Fibroblast of skin of right quadriceps (primary cell): ENCODE results near the gene ADCY9.

Experiments used
- DNase-seq: peaks from one replicate; pipeline ENCODE4 v3.0.0-alpha.2; 2013

ADCY9 gene

GRCh38 chr16:3998793-3999478 lies 117.3 kb downstream of the ADCY9 start:
- peak; percentile 42 for DNase-seq

- DNase-seq: no peak
Measured at GRCh38 chr16:3997231-3997841, 118.9 kb downstream of the ADCY9 start.

GRCh38 chr16:3995001-3995400 lies 121.2 kb downstream of the ADCY9 start:
- DNase-seq: no peak

- DNase-seq: no peak
Measured at GRCh38 chr16:3993052-3993785, 123.0 kb downstream of the ADCY9 start.

- no peak for DNase-seq
Measured at GRCh38 chr16:3992297-3993051, 123.8 kb downstream of the ADCY9 start.

GRCh38 chr16:3988824-3989223 lies 127.4 kb downstream of the ADCY9 start:
- DNase-seq: no peak

GRCh38 chr16:3988011-3988410 lies 128.2 kb downstream of the ADCY9 start:
- DNase-seq: no peak

- DNase-seq: no peak
Measured at GRCh38 chr16:3987231-3987630, 129.0 kb downstream of the ADCY9 start.

GRCh38 chr16:3986235-3986544 lies 130.1 kb downstream of the ADCY9 start:
- no peak for DNase-seq

GRCh38 chr16:3984111-3985060 lies 131.9 kb downstream of the ADCY9 start:
- no peak for DNase-seq

GRCh38 chr16:3983081-3983520 lies 133.1 kb downstream of the ADCY9 start:
- peak; percentile 63 for DNase-seq

GRCh38 chr16:3982216-3982615 lies 134.0 kb downstream of the ADCY9 start:
- no peak for DNase-seq

GRCh38 chr16:3980253-3981111 lies 135.8 kb downstream of the ADCY9 start:
- DNase-seq: peak; percentile 91

- no peak for DNase-seq
Measured at GRCh38 chr16:3979518-3979917, 136.7 kb downstream of the ADCY9 start.

GRCh38 chr16:3979070-3979469 lies 137.2 kb downstream of the ADCY9 start:
- DNase-seq: no peak

- no peak for DNase-seq
Measured at GRCh38 chr16:3977376-3977775, 138.9 kb downstream of the ADCY9 start.

GRCh38 chr16:3974751-3975150 lies 141.5 kb downstream of the ADCY9 start:
- DNase-seq: no peak

- no peak for DNase-seq
Measured at GRCh38 chr16:3971706-3972105, 144.5 kb downstream of the ADCY9 start.

GRCh38 chr16:3971261-3971660 lies 145.0 kb downstream of the ADCY9 start:
- peak; percentile 78 for DNase-seq

- DNase-seq: no peak
Measured at GRCh38 chr16:3968551-3968950, 147.7 kb downstream of the ADCY9 start.

GRCh38 chr16:3966681-3967080 lies 149.6 kb downstream of the ADCY9 start:
- DNase-seq: no peak
